ENCODE data around the gene MCU. TPM values are rescaled to one million over a fixed set of nuclear protein-coding genes. Genes with fewer than 3 reads are reported as not detected.
"Not testable (repeated sequence)": the region's sequence is repeated elsewhere in the genome, so short reads cannot be mapped to it uniquely, and the experiment has no call there.

The MCU gene
- total RNA-seq, 2 donors from 2014 or later, result 22.5 to 35.2 TPM

DNA sequence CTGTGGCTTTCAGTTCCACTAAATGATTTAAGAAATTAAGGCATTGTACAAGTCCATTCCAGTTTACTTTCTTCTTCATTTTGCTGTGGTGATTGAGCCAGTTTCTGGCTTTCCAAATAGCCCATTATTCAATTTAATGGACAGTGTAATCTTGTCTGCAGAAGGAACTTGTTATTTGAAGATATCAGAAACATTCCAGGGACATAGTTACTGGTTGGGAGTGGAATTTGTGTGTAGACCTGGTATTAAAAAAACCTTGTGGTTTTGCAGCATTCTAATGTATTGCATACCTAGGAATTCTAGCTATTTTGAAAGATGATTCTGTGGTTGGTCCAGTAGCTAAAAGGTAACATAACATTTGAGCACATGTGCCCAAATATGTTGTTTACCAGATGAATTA, 72.2 kb downstream of the MCU start:
- no peak for ATAC-seq
- no peak for DNase-seq (ENCODE audit: low spot score in 2 of 2)
- Mint-ChIP-seq H3K9me3 (peaks cover 5 to 17% of the 10 kb centered on the region in 2 donors), H3K27ac (no peak overlapping the region), H3K36me3 (peaks cover 12 to 20% of the 10 kb centered on the region in 2 donors)

DNA sequence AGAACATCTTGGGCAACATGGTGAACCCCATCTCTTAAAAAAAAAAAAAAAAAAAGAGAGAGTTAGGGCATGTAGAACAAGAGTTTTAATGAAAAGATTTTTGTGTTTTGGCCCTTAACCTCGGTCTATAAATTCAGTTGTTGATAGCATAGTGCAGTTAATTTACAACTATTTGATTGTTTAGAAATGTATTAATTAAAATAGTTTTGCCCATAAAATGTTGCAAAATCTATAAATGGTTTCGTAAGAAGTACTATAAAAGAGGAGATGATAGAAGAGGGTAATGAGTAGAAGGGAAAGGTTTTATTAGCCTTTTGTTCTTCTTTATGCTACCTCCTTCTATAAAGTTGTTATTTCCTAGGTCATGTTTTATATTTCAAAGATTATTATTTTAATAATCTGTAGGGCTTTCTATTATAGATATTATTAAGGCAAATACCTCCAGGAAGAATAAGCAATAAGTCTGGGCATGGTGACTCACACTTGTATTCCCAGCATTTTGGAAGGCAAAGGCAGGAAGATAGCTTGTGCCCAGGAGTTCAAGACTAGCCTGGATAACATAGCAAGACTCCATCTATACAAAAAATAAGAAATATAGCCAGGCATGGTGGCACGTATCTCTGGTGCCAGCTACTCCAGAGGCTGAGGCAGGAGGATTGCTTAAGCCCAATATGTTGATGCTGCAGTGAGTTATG, 73.3 kb downstream of the MCU start:
- no peak for DNase-seq (ENCODE audit: low spot score in 2 of 2)
- Mint-ChIP-seq H3K36me3 (peaks cover 12 to 30% of the 10 kb centered on the region in 2 donors), H3K27ac (no peak overlapping the region), H3K9me3 (peaks cover 5 to 22% of the 10 kb centered on the region in 2 donors)
- ATAC-seq, result no peak

DNA sequence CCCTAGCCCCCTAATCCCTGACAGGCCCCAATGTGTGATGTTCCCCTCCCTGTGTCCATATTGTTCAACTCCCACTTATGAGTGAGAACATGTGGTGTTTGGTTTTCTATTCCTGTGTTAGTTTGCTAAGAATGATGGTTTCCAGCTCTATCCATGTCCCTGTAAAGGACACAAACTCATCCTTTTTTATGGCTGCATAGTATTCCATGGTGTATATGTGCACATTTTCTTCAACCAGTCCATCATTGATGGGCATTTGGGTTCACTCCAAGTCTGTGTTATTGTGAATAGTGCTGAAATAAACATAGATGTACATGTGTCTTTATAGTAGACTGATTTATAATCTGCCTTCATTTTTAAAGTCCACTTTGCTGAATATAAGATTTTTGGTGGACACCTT, 79.3 kb downstream of the MCU start:
- ATAC-seq; DNase-seq (ENCODE audit: low spot score in 2 of 2); H3K27ac Mint-ChIP-seq: not testable (repeated sequence)
- Mint-ChIP-seq H3K9me3 (peaks cover 26 to 44% of the 10 kb centered on the region in 2 donors), H3K36me3 (peaks cover 21 to 67% of the 10 kb centered on the region in 2 donors)

DNA sequence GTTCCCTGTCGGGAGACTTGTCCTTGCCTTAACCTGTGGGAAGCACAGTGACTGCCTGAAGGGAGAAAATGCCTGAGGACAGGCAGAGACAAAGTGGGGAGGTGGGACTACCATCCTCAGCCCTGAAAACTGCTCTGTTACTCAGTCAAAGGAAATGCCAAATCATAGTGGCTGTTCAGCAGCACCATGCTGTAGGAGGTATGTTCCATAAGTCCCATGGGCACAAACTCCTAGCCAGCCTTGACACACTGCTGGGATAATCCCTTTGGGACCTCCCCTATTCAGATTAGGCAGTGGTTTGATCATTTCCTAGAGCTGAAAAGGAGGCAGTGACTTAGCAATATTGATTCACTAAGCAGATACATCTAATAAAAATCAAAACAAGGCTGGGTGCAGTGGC, 80.1 kb downstream of the MCU start:
- DNase-seq (ENCODE audit: low spot score in 2 of 2) (no peak), ATAC-seq (no peak)
- peaks cover 26 to 39% of the 10 kb centered on the region in 2 donors for H3K9me3 Mint-ChIP-seq
- peaks cover 21 to 60% of the 10 kb centered on the region in 2 donors for H3K36me3 Mint-ChIP-seq
- no peak overlapping the region for H3K27ac Mint-ChIP-seq

DNA sequence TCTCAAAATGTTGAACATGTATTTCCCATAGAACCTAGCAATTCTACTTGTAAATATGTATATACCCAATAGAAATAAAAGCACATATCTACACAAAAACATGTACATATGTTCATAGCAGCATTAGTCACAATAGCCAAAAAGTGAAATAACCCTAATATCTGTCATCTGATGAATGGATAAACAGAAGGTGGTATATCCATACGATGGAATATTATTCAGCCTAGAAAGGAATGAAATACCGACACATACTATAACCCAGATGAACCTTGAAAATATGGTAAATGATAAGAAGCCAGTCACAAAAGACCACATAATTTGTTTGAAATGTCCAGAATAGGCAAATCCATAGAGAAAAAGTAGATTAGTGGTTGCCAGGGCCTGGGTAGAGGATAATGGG, 87.9 kb downstream of the MCU start:
- Mint-ChIP-seq H3K27ac (no peak overlapping the region), H3K9me3 (peaks cover 0 to 5% of the 10 kb centered on the region in 2 donors), H3K36me3 (peaks cover 0 to 7% of the 10 kb centered on the region in 2 donors)
- ATAC-seq (no peak), DNase-seq (ENCODE audit: low spot score in 2 of 2) (no peak)

DNA sequence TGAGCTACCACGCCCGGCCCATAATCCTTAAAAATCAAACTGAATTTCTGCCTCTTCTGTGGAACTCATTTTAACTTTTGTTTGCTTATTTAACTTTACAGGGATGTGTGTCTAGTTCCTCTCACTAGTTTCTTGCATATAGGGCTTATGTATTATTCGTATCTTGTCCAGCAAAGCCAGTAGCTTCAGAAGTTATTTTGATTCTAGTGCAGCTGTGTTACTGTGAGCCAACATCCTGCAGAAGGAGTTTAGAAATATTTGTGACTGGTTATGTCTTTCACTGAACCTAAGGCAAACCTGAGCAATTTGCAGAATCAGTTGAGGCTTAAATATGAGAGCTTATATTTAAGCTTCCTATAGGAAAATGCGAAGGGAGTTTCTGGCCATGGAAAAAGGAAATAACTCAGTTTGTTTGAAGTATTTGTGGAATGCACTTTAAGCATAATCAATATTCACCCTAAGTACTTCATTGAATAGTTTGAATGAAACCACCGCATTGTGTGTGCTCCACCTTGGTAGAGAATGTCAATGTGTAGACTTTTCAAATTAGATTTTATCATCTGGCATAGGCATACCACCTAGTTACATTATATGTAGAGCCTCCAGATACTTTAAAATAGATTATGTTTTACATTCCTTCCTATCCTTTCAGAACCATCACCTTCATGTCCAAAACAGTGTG, 90.8 kb downstream of the MCU start:
- H3K9me3 Mint-ChIP-seq, result no peaks in the 10 kb centered on the region
- H3K36me3 Mint-ChIP-seq, result no peaks in the 10 kb centered on the region
- no peak for ATAC-seq
- DNase-seq (ENCODE audit: low spot score in 2 of 2), result no peak
- no peak overlapping the region for H3K27ac Mint-ChIP-seq

DNA sequence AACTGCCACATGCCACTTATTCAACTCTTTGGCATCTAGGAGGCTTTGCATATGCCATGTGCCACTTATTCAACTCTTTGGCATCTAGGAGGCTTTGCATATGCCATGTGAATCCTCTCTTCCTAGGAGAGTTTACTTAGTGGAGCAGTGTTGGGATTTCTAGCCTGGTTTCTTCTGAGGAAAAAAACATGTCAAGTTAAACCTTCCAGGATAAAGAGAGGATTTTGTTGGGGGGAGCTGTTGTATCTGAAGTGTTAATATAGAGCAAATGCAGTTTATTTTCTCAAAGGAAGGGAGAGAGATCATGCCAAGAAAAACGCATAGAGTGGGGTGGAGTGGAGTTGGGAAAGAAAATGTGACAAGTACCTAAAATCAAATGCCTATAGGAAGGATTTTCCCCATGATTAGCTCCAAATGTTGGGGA, 91.5 kb downstream of the MCU start:
- DNase-seq (ENCODE audit: low spot score in 2 of 2) (no peak), ATAC-seq (no peak)
- no peaks in the 10 kb centered on the region for H3K9me3 Mint-ChIP-seq
- no peak overlapping the region for H3K27ac Mint-ChIP-seq
- no peaks in the 10 kb centered on the region for H3K36me3 Mint-ChIP-seq

DNA sequence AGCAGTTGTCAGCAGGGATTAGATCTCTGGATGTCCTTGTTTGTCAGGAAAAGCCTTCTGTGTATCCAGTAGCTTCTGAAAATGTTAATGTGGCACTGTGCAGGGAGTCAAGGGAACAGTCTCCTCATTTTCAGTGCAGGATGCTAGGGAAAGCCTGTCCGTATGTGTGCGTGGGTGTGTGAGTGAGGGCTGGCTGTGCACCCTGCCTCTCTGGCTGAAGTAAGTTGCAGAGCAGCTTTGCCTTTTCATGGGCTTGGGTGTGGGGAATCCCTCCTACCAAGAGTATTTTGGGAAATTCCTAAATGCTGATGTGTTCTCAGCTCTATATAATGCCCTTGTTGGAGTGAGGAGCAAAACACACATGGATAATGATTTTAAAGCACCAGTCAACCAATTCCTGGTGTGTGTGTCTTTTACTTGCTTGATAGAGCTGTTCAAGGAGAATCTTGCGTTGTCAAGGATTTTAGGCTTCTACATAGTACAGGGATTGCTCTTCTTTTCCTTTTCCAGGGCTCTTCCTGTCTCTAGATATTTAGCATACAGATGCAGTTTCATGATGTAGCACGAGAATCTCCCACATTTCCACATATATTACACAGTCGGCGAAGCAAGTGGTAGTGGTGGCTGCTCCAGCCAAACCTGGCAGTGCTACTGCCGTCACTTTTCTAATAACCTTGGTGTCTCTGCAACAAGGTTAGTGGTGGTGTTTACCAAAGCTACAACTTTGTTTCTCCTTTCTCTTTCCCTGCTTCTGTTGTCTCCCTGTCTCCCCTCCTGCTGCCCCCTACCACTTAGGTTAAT, 92.8 kb downstream of the MCU start:
- no peak for DNase-seq (ENCODE audit: low spot score in 2 of 2)
- H3K27ac Mint-ChIP-seq, result no peak overlapping the region
- no peaks in the 10 kb centered on the region for H3K36me3 Mint-ChIP-seq
- no peak for ATAC-seq
- no peaks in the 10 kb centered on the region for H3K9me3 Mint-ChIP-seq

DNA sequence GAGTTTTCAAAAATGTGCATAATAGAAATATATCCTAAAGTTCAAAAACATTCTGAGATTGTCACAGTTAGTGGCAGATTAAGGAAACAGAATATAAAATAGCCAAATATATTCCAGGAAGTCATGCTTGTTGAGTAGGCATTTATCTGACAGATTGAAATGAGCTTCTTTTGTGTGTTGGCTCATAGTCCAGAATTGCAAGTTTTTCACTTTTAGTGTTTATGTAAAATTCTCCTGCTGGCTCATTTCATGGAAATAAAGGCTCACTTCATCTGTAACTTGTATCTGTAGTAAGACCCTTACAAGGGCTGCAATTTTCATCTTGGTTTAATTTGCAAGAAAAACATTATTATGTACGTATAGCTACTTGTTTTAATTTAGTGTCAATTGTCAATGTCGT, 93.5 kb downstream of the MCU start:
- no peak for DNase-seq (ENCODE audit: low spot score in 2 of 2)
- no peaks in the 10 kb centered on the region for H3K9me3 Mint-ChIP-seq
- no peak for ATAC-seq
- H3K36me3 Mint-ChIP-seq, result no peaks in the 10 kb centered on the region
- H3K27ac Mint-ChIP-seq, result no peak overlapping the region

DNA sequence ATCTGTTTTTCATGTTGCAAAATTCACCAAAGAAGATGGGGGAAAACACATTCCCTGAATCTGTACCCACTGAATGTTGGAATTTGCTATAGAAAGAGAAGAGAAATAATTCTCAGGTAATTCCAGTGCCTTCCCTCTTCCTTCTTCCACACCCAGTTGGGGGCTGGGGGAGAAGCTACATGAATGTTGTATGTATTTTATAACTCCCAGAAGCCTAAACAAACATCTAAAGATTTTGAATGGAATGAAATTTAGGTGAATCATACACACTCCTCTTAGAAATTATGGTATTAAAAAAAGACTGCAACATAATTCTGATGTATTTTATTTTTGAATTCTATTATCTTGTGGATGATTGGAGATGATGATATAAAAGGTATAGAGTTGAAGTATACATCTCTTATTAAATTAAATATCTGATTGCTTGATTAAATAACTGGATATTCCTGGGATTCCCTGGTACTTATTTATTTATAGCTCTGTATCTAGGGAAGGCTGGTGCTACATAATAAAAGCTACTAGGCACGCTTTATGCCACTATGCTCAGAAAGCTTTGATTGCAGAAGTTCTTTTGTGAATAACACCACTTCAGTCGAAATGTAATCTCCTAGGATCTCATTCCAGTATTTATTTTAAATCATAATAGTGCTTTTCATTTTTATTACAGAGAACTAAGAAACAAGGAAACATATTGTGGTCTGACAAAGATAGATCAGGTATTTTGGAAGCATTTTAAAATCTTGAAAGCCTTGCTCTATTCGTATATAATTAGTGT, 98.5 kb downstream of the MCU start:
- no peak overlapping the region for H3K27ac Mint-ChIP-seq
- H3K36me3 Mint-ChIP-seq, result no peaks in the 10 kb centered on the region
- H3K9me3 Mint-ChIP-seq, result no peaks in the 10 kb centered on the region
- no peak for DNase-seq (ENCODE audit: low spot score in 2 of 2)
- no peak for ATAC-seq

DNA sequence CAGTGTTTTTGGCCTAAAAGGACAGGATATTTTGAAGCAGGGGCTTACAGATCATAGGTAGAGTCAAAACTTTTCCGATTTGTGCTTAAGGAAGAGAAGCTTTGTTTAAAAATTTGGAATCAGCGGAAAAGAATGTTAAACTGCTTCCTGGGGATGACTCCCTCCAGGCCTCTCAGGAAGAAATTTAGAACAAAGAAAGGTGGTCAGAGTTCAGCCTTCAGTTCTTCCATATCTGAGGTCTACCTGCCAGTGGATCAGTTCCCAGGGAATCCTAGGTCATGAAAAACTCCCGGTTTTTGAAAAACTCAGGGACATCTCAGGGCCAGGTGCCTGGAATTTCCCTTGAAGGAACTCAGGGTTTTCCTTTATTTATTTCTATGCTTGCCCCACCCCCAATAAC, 100.3 kb downstream of the MCU start:
- ATAC-seq (no peak), DNase-seq (ENCODE audit: low spot score in 2 of 2) (no peak)
- H3K36me3 Mint-ChIP-seq, result no peaks in the 10 kb centered on the region
- H3K27ac Mint-ChIP-seq, result no peak overlapping the region
- H3K9me3 Mint-ChIP-seq, result no peaks in the 10 kb centered on the region

DNA sequence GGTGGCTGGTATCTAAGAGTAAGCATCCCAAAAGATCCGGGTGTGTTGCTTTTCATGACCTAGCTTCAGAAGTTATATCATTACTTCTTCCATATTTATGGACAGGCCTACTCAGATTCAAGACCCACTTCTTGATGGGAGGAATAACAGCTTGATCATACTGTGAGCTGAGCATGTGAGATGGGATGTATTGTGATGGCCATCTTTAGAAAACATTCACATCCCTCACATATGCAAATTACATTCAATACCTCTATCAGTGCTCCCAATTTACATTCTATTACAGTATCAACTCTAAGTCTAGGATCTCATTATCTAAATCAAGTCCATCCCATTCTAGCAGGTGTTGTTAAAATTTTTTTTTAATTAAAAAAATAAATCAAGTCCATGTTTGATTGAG, 101.8 kb downstream of the MCU start:
- DNase-seq (ENCODE audit: low spot score in 2 of 2) (no peak), ATAC-seq (no peak)
- Mint-ChIP-seq H3K9me3 (no peaks in the 10 kb centered on the region), H3K27ac (no peak overlapping the region), H3K36me3 (no peaks in the 10 kb centered on the region)

DNA sequence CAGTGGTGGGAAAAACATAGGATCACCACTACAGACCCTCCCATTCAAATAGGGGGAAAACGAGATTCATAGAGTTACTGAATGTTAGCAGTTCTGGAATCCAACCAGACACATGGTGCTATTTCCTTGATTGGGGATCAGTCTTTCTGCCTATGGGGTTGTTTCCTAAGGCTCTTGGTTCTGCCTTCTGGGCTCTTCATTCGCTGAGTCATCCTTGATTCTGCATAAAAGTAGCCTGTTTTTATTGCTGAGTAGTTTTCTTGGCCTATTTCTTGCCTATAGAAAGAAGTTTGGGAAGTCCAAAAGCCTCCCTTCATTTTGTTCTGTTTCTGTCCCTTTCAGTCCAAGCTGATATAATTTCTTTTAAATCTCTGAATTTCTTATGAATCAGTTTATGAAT, 102.3 kb downstream of the MCU start:
- Mint-ChIP-seq H3K36me3 (no peaks in the 10 kb centered on the region), H3K9me3 (no peaks in the 10 kb centered on the region), H3K27ac (no peak overlapping the region)
- DNase-seq (ENCODE audit: low spot score in 2 of 2) (no peak), ATAC-seq (no peak)

DNA sequence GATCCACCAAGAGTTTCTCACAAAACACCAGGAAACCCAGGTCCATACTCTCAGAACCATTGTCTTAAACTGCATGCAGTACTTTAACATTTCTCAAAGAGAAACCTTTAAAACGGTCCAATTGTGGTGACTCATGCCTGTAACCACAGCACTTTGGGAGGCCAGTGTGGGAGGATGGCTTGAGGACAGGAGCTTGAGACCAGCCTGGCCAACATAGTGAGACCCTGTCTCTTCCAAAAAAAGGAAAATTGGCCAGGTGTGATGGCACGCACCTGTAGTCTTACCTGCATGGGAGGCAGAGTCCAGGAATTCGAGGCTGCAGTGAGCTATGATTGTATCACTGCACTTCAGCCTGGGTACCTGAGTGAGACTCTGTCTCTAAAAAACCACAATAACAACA, 104.1 kb downstream of the MCU start:
- Mint-ChIP-seq H3K9me3 (no peaks in the 10 kb centered on the region), H3K27ac (no peak overlapping the region), H3K36me3 (no peaks in the 10 kb centered on the region)
- no peak for DNase-seq (ENCODE audit: low spot score in 2 of 2)
- ATAC-seq, result peak in 1 of 2 donors; percentile 34

DNA sequence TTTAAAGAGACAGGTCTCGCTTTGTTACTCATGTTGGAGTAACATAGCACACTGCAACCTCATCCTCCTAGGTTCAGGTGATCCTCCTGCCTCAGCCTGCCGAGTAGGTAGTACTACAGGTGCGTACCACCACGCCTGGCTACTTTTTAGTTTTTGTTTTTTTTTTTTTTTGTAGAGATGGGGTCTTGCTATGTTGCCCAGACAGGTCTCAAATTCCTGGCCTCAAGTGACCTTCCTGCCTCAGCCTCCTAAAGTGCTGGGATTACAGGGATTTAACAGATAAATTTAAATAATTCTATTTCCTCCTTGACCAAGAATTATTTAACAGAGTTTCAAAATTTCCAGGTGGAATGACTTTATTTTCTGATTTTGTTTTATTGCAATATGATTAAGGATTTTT, 104.6 kb downstream of the MCU start:
- no peak for ATAC-seq
- no peaks in the 10 kb centered on the region for H3K36me3 Mint-ChIP-seq
- no peak overlapping the region for H3K27ac Mint-ChIP-seq

DNA sequence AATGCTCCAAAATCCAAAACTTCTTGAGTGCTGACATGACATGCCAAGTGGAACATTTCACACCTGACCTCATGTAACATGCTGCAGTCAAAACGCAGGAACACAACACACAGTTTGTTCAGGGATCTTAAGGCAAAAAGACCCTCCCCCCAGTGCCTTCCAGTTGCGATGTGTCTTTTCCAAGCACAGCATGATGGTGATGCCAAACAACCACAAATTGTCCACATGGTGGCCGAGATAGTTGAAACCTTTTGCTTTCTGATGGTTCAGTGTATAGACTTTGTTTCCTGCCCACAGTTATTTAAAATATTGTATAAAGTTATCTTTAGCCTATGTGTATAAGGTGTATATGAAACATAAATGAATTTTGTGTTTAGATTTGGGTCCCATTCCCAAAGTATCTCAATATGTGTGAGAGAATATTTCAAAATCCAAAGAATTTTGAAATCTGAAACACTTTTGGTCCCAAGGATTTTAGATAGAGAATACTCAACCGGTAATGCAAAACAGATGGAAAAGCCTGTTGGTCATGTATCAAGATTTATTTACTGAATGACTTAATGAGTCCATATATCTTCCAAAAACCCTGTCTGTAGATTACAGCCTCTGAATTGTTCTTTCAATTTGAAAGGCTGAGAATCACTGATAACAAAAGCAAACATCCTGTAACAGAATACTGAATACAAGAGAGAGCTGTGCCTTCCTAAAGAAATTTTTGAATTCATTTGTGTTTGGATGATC, 108.2 kb downstream of the MCU start:
- DNase-seq (ENCODE audit: low spot score in 2 of 2), result no peak
- Mint-ChIP-seq H3K36me3 (no peaks in the 10 kb centered on the region), H3K9me3 (no peaks in the 10 kb centered on the region), H3K27ac (no peak overlapping the region)
- ATAC-seq, result no peak

More for the DNA sequence above, 104.6 kb downstream of the MCU start:
- H3K9me3 Mint-ChIP-seq, result no peaks in the 10 kb centered on the region
- DNase-seq (ENCODE audit: low spot score in 2 of 2), result no peak

Data from activated naive CD4-positive, alpha-beta T cell treated with anti-CD3 and anti-CD28 coated beads, Interleukin-2, amount 50 U/mL, for 72 hours (primary cell).